Stomach (tissue), 4 donors: ENCODE data around the gene TMBIM4.

Experiments used
- EP300 ChIP-seq: sonication (generic); formaldehyde crosslinking; IDR thresholded peaks from one replicate; pipeline ENCODE4 v1.6.1; 2017; ENCODE audit warnings: antibody characterized with exemption
- POLR2A ChIP-seq, 4 donors: fragments of 450-650 bp; IDR thresholded peaks; one replicate each; pipeline ENCODE4 v1.6.1; 2016; ENCODE audit warnings: antibody characterized with exemption in 4 of 4, control low read depth in 2 of 4, mild to moderate bottlenecking in 1 of 4, moderate library complexity in 1 of 4
- POLR2AphosphoS5 ChIP-seq, 3 donors: sonication (generic); formaldehyde crosslinking; IDR thresholded peaks; one replicate each; pipeline ENCODE4 v1.6.1; 2016; ENCODE audit warnings: antibody characterized with exemption in 3 of 3
- TF ChIP-seq, protein P1 (sequence below), 7 experiments: fragments of 450-650 bp in 4 of 7; fragments of 200-600 bp in 3 of 7; sonication (generic) in 3 of 7; IDR thresholded peaks; one replicate each; pipeline ENCODE4 v1.5.1; 2016 to 2019; ENCODE audit warnings: antibody characterized with exemption in 7 of 7, control low read depth in 2 of 7, mild to moderate bottlenecking in 1 of 7

DNA sequence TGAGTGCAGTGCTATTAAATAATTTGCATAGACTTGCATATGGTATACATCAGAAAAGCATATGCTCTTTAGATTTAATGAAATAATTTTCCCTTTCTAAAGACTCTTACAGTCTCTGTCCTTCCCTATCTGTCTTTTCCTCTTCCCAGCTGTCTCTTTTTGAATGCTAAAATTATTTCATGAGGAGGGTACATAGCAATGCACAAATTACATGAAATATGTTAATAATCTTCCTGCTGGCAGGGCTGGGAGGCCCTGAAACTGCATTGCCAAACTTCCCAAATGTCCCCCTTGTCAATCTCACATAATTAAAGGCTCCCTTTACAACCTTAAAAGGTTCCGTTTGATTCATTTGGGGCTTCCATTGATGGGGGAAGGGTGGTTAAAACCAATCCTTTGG is 61.4 kb downstream of the TMBIM4 start:
- TF ChIP-seq EP300 (no peak), POLR2A (IDR thresholded peaks at IDR 0.05) (no peak), POLR2AphosphoS5 (IDR thresholded peaks at IDR 0.05) (no peak)
- TF ChIP-seq, protein P1, sequence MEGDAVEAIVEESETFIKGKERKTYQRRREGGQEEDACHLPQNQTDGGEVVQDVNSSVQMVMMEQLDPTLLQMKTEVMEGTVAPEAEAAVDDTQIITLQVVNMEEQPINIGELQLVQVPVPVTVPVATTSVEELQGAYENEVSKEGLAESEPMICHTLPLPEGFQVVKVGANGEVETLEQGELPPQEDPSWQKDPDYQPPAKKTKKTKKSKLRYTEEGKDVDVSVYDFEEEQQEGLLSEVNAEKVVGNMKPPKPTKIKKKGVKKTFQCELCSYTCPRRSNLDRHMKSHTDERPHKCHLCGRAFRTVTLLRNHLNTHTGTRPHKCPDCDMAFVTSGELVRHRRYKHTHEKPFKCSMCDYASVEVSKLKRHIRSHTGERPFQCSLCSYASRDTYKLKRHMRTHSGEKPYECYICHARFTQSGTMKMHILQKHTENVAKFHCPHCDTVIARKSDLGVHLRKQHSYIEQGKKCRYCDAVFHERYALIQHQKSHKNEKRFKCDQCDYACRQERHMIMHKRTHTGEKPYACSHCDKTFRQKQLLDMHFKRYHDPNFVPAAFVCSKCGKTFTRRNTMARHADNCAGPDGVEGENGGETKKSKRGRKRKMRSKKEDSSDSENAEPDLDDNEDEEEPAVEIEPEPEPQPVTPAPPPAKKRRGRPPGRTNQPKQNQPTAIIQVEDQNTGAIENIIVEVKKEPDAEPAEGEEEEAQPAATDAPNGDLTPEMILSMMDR (IDR thresholded peaks at IDR 0.05): no peak
